Activated CD8-positive, alpha-beta memory T cell treated with anti-CD3 and anti-CD28 coated beads, Interleukin-2, amount 50 U/mL, for 1 hour (primary cell): ENCODE measurements around the gene IFT88.
A peak's percentile ranks its signal among the peaks of the same experiment; 100 is the strongest.

Experiments
- DNase-seq: peaks from one replicate; pipeline ENCODE4 v3.0.0-alpha.2; 2020; ENCODE audit errors: extremely low read depth

Gene IFT88

DNA sequence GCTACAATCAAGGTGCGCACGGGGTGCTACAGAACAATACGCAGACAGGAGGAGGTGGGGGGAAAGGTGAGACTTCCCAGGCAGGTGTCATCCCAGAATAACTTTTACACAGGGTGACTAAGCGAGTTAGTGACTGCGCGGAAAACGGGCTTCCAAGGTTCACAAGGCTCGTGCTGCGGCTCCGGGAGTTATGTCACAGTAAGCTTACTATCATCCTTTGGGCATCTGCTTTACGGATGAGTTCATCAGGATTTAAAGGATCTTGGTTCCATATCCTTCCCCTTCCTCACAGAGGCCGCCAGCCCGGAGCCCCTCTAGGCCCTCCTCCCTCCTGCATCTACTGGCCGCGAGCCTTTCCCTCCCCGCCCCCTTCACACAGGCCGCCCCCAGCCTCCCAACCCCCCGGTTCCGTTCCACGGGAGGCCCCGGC, 474 bp upstream of the IFT88 start:
- peak; percentile 9 for DNase-seq

DNA sequence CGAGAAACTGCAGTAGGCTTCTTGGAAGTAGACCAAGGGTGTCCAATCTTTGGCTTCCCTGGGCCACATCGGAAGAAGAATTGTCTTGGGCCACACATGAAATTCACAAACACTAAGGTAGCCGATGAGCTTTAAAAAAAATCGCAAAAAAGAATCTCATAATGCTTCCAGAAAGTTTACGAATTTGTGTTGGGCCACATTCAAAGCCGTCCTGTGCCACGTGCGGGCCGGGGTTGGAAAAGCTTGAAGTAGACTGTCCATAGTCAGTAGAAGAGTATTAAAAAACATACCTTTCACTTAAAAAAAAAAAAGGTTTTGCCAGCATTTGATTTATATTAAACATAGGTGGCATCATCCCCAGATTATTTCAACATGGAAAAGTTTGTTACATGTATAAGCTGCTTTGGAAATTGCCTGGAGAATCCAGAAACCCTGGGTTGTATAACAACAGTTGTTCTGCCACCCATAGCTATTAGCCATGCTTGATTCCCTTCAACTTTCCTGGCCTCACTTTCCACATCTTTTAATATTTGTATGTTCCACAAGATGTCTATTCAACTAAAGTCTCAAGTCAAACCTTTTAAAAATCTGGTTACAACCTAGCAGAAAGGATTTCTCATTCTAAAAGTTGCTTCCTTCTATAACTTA, 1.0 kb downstream of the IFT88 start:
- no peak for DNase-seq

- no peak for DNase-seq
Measured at GRCh38 chr13:20570517-20570916, 3.6 kb downstream of the IFT88 start.

DNA sequence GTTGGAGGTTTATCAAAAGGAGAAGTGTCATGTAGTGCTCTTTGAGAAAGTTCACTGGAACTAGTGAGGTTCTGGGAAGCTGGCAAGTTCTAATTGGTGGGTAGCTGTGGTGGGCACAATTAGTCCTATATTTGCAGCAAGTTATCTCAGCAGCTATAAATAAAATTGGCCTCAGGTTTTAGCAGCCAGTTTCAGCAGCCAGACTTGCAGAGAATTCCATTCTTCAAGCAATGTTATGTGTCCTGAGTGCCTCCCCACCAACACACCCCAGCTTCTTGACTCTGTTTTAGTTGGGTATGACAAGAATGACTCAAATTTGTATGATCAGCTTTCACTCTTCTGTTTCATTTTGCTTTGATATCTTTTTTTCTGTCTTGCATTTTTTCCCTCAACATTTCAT, 4.7 kb downstream of the IFT88 start:
- DNase-seq: no peak

DNA sequence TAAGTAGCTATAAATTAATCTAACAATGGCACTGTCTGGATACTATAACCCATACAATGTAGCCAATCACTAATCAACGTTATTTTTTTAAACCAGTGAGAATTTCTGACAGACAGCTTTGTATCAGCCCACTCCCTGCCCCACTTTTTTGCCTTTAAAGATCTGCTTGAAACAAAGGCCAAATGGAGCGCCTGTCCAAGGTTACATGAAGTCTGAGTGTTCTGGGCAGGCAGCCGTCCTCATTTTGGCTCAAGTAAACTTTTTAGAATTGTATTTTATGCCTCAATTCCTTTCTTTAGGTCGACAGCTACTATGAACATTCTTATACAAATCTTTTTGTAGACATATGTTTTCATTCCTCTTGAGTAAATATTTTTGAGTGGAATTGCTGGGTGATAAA, 6.2 kb downstream of the IFT88 start:
- DNase-seq: no peak

DNA sequence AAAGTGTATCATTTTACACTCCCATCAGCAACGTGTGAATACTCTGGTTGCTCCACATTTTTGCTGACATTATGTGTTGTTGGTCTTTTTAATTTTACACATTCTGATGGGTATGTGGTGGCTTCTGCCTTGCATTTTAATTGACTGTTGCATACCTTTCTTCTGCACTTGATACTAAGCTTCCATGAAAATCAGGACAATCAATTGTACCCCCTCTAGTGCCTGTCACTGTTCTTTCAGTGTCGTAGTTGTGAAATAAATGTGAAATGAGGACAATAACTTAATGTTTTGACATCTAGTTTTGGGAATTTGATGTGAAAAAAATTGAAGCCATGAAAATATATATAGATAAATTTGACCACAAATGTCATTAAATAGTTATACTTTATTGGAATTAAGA, 6.7 kb downstream of the IFT88 start:
- DNase-seq: no peak

DNA sequence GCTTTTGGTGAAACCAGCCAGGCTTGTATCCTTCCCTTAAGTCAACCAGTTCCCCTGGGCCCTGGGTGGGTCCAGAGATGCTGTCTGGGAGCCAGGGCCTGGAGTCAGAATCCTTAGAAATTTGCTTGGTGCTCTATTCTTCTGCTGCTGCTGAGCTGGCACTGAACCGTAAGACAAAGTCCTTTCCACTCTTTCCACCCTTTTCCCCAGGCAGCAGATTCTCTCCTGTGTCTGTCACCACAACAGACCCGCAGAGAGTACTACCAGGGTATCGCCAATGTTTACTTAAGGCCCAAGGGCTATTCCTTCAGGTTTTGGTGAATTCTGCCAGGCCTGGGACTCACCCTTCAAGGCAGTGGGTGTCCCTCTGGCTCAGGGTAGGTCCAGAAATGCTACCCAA, 12.2 kb downstream of the IFT88 start:
- no peak for DNase-seq

- no peak for DNase-seq
Measured at GRCh38 chr13:20580257-20580656, 13.3 kb downstream of the IFT88 start.

DNA sequence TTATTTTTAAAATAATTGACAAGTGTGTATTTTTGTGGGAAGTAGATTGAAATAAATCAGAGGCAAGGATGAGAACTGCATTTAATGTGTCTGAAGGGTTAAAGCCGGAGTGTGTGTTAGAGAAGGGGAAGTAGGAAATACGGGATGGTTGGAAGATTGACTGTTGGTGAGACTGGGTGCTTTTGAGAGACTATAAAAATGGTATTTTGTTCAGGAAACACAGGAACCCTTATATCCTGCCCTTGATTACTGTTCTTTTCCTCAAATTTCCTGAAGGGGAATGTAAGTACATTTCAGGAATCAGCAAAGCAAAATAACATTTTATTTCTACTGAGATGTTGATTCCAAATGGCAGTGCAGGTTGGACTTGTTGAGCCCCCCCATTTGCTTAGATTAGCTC, 15.1 kb downstream of the IFT88 start:
- no peak for DNase-seq

DNA sequence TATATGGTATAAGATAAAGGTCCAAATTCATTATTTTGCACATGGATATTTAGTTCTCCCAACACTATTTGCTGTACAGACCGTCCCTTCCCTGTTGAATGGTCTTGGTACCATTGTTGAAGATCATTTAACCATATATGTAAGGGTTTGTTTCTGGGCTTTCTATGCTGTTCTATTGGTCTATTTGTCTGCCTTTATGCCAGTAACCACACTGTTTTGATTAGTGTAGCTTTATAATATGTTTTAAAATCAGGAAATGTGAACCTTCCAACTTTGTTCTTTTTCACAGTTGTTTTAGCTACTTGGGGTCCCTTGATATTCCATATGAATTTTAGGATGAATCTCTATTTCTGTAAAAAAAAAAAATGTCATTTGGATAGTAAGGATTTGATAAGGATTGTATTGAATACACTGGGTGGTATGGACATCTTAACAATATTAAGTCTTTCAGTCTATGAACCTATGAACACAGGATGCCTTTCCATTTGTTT, 16.9 kb downstream of the IFT88 start:
- no peak for DNase-seq

DNA sequence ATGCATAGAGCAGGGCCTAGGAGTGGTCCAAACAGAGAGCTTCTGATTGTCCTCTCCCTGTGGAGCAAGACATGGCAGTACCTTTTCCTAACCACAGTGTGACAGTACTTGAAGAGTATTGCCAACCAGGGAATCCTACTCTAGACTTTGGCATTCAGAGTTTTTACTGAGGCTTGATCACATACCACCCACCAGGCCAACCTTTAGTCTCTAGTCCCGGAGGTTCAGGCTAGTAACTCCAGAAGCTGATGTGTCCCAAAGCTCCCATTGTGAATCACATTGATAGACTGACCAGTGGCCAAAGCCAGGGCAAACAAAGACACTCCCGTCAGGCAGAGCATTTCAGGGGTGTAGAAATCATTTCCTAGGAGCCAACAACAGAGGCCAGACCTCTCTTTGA, 18.4 kb downstream of the IFT88 start:
- DNase-seq: no peak

GRCh38 chr13:20588529-20589110, 21.7 kb downstream of the IFT88 start:
- no peak for DNase-seq

GRCh38 chr13:20590561-20590960, 23.6 kb downstream of the IFT88 start:
- no peak for DNase-seq

DNA sequence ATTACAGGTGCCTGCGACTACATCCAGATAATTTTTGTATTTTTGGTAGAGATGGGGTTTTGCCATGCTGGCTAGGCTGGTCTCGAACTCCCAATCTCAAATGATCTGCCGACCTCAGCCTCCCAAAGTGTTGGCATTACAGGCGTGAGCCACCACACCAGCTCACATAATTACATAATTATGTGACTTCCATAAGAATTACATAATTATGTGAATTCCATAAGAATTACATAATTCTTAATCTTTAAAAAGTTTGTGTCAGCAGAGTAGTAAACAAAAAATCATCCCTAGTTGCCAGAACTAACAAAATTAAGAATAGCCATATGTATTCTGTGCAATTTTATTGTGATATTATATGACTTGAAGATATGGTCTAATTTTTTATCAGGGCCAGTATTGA, 25.6 kb downstream of the IFT88 start:
- no peak for DNase-seq

GRCh38 chr13:20594280-20594679, 27.3 kb downstream of the IFT88 start:
- no peak for DNase-seq

DNA sequence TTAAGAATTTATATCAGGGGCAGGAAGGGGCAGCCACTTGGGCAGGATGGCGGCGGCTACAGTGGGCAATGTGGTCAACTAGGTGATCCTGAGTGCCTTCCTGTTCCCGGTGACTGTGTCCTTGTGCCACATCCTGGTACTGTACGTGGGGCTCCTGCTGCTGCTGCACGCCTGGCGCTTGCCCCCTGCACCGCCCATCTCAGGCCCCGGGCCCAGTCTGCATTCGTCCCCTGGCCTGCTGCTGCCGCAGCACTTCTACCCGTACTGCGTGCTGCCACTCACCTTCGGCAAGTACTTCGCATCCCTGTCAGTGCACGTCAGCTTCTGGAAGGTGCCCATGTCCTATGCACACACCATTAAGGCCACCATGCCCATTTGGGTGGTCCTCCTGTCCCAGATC, 40.1 kb downstream of the IFT88 start:
- DNase-seq: no peak

- DNase-seq: no peak
Measured at GRCh38 chr13:20608438-20609020, 41.6 kb downstream of the IFT88 start.

DNA sequence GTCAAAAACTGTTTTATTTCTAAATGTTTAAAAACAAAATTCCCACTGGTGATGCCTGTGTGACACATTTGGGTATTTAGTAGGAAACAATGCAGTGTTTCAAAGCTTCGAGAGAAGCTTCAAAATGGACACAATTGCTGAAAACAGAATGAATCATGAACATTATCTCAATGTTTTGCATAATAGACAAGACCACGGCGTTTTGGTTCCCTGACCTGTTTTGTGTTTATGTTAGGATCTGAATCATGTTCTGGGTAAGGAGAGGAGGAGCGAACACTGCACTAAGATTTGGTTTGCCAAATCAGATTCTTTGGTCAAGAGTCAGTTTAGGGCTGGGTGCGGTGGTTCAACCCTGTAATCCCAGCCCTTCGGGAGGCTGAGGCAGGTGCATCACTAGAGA, 42.2 kb downstream of the IFT88 start:
- no peak for DNase-seq

DNA sequence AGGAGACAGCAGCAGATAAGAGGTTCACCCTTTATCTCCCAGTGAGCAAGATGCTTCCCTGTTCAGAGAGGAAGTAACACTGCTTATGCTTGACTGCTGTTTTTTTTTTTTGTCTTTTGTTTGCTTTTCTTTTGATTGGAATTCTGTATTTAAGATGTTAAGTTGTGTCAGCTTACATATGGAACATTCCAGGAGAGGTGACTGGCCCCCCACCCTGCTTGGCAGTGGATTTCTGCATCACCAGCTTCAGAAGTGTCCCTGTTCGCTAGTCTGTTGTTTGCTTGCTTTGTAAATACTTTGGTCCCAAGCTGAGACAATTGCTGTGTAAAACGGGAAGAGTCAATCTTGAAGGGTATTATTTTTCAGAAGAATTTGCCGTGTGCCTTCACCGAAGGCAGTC, 43.0 kb downstream of the IFT88 start:
- DNase-seq: no peak

- no peak for DNase-seq
Measured at GRCh38 chr13:20616059-20616797, 49.3 kb downstream of the IFT88 start.

GRCh38 chr13:20623000-20623399, 56.0 kb downstream of the IFT88 start:
- DNase-seq: no peak

- DNase-seq: no peak
Measured at GRCh38 chr13:20624213-20624612, 57.3 kb downstream of the IFT88 start.

- no peak for DNase-seq
Measured at GRCh38 chr13:20633802-20634201, 66.8 kb downstream of the IFT88 start.
